Activated CD8-positive, alpha-beta memory T cell treated with anti-CD3 and anti-CD28 coated beads for 48 hours (primary cell): ENCODE results near the gene C14orf93.

Experiments
- DNase-seq, 3 experiments: peaks; one replicate each; pipeline ENCODE4 v3.0.0-alpha.2; 2020; ENCODE audit warnings: low read depth in 2 of 3, low spot score in 2 of 3

C14orf93 gene

DNA sequence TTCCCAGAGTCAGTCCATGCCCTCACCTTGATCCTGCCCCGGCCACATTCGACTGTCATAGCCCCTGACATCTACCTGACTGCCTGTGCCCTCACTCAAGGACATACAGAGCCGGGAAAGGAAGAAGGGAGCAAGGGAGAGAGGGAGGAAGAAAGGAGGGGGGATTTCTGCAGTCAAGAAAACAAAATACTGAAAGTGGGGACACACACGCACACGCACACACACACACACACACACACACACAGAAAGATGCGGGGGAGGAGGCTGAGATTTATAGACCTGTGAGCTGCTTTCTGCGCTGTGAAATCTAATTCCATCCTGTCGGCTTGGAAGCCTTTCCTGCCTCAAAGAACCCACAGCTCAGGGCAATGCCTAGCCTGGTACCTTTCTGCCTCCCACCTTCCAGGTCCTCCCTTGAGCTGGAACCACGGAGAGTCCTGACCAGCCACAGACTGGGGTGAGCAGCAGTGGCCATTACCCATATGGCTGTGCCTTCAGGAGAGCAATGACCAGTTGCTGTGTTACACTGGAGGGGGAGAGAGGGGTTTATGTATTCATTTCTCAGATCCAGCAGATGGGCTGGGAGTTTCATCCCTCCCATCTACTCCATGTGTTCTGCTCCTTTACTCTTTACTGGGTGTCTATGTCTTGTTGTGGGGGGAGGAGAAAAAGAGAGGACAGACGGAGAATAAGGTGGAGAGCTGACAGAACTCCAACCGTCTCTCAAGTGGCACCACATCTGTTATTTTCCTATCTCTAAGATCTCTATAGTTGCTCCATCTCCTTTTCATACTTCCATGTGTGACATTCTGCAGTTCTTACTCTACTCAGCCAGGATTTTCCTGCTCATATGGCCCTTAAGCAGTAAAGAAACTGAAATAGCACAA lies 12.9 kb downstream of the C14orf93 start:
- no peak for DNase-seq

- DNase-seq, result no peak
These were observed 13.9 kb downstream of the C14orf93 start for GRCh38 chr14:22995889-22996625.

GRCh38 chr14:22994762-22995275 lies 15.1 kb downstream of the C14orf93 start:
- no peak for DNase-seq

DNA sequence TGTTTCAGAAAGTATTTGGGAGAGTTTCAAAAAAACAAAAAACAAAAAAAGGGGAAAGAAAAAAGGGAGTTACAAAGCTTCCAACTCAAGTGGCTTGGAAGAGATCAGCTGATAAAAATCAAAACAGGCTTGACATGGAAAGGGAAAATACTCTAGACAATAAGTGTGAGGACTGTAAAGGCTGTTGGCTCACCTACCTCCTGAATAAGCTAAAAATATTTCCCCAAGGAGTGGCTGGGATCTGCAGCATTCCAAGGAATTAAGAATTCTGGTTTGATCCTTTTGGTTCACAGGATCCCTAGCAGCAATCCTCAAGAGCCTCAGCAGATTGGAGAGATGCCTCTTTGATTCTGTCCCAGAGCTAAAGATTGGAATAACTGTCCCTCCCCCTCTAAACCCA lies 16.4 kb downstream of the C14orf93 start:
- no peak for DNase-seq

GRCh38 chr14:22991852-22992251 lies 18.1 kb downstream of the C14orf93 start:
- DNase-seq, result no peak

GRCh38 chr14:22987291-22987690 lies 22.7 kb downstream of the C14orf93 start:
- DNase-seq, result no peak

GRCh38 chr14:22986508-22987054 lies 23.4 kb downstream of the C14orf93 start:
- DNase-seq, result peak; percentile 49 to 77 (median 74)

DNA sequence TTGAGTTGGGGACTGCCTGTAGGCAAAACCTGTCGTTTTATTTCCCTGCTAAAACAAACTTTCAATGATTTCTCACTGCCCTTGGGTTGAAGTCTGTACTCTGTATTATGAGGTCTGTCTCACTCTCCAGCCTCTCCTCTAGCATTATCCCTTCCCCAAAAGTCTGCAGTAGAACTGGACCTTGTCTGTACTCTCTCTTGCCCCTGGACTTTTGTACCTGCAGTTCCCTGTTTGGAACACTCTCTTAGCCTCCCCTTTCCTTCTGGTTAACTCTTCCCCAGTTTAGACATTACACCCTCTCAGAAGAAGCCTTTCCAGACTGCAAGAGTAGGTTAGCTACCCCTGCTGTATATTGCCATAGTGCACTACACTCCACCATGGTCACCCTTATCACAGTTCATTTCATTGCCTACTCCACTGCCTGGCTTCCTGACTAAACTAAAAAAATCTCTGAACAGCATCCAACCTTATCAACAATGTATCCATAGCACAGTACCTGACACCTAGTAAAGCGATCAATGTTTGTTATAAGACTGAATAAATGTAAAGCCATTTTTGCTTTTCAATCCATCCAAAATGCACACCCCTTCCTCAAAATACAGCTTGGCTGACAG lies 23.9 kb downstream of the C14orf93 start:
- DNase-seq, result no peak

DNA sequence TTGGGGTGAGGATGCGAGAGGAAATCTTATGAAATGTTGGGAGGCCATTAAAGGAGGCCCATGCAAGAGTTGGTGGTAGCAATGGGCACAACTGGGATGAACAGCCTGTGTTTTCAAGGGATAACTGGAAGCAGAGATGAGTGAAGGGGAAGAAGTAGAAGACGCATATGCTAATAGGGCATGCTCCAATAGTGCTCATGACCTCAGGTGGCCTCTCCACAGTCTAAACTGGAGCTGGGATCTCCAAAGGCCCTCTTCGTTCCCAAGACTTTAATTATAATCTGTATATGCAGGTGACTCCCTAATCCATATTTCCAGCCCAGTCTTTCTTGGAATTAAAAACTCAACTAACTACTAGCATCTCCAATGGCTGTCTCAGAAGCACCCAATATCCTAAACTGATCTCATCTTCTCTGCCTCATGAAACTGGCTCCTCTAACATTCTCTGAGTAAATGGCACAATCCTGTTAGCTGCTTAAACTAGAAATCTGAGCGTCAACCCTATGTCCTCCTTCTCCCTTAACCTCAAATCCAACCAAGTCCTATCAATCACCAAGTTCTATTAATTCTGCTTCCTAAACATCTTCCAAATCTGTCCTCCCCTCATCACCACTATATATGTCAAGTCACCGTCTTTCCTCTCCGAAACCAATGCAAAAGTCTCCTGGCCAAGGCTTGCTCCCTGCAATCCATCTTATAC lies 24.8 kb downstream of the C14orf93 start:
- DNase-seq, result no peak

DNA sequence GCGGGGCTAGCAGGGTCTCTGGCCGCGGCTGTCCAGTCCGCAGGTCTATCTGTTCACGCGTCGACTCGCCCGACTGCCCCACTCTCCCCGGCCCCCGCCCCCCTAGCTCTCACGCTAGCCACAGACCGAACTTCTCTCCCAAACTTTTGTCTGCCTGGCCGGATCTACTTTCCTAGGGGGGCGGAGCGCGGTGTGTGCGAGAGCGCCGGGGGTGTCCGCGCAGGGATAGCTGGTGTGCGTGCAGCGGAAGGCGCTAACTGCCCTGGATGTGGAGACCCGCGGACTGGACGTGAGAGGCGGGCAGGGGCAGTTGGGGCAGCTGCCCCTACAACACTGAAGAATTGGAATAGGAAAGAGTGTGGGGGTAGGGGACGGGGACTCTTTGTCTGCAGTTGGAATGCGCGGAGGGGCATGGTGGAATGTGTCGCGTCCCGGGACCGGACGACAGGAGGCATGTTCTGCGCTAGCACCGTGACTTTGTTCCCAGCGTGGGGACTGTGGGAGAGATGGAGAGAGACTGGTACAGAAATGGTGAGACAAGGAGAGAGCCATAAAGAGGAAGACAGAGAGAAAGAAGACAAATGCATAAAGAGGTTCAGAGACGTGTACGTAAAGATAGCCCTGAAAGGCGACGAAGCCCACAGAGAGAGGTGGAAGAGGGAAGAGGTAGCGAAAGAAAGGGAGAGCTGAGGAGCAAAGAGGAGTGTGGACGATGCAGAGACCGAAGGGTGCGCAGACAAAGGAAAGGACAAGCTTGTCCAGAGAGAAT lies 27.3 kb downstream of the C14orf93 start, which contains the start of gene AJUBA:
TSS of gene AJUBA (minus strand) at position 75 of the 769 bp plus-strand sequence. CDS start 285 bp downstream, outside the sequence.
- DNase-seq, result peak; percentile 42 to 59 (median 53)

DNA sequence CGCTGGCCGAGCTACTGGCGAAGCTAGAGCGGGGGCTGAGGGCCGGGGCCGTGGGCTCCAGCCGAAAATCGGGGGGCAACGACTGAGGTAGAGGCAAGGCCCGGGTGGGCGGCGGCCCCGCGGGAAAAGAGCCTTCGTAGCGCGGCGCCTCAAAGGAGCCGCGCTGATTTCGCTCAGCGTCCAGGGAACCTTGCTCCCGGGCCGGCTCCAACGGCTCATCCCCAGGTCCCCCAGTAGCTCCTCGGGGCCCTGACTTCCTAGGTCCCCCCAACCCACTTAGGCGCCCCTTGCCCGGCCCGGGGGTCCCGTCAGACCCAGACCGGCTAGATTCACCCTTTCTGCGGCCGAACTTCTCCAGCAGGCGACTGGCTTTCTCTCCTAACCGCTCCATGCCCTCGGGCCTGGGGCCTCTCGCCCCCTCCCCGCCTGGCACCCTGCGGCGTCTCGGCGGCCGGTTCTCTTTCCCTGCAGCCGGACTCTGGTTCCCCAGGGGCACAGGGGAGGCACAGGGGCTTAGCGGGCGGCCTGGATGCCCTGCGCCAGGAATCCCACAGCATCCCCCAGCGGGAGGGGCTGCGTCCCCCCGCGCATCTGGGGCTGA lies 28.0 kb downstream of the C14orf93 start:
- DNase-seq, result no peak

DNA sequence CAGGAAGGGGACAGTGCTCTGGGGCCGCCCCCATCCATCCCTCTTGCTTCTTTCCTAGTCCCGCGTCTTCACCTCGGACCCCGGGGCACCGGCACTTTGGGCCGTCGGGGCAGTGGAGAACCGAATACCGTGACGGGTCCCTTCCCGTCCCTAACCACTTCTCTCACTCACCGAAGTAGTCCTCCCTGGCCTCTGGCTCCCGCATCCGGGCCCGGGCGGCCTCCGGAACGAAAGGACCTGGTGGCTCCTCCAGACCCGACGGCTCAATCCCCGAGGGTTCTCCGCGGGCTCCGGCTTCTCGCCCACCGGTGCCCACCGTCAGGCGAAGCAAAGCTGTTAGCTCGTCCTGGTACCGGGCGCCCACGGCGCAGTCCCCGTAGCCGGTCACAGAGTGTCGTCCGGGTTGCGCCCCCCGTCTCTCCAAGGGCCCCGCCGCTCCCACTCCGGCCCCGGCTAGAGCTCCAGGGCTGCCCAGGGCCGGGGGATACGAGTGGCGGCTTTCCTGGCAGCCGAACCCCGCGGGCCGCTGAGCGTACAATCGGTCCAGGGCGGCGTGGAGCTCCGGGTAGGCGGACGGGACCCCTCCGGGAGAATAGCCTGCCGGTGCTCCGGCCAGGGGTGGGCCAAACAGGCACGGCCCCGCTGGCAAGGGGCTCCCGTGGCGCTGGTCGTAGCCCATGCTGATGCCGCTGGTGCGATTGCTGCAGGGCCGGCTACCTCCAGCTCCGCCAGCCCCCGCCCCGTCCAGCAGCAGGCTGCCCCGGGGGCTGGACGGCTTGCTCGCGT lies 28.7 kb downstream of the C14orf93 start:
- DNase-seq, result peak in 1 of 3 experiments; percentile 11

- no peak for DNase-seq
These were observed 29.3 kb downstream of the C14orf93 start for GRCh38 chr14:22980672-22981089.

DNA sequence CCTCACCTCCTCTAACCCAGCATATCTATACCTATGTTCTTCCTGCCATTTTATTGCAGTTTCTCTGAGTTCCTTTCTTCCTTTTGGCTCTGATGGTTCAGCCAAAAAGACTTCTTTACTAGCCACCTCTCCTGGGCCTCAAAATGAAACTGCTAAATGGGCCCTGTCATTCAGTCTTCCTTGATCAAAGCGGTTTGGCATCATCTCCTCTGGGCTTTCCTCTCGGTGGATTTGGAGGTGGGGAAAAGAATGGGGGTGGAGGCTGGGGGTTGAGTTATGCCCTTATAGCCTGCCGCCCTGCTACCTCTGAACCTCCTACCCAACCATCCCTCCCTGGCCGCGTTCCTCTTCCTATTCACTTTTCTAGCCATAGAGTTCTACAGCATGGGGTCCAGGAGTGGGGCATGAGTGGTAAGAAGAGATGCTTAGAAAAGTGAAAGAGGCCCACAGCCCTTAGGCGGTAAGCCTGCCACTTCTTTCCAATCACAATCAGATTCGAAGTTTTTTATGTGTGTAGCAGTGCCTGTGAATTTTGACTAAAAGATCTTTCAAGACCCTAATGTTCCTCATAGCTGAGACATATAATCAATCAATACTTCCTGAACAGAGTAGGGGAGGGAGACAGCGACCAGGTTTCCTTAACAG lies 30.1 kb downstream of the C14orf93 start:
- DNase-seq, result no peak

DNA sequence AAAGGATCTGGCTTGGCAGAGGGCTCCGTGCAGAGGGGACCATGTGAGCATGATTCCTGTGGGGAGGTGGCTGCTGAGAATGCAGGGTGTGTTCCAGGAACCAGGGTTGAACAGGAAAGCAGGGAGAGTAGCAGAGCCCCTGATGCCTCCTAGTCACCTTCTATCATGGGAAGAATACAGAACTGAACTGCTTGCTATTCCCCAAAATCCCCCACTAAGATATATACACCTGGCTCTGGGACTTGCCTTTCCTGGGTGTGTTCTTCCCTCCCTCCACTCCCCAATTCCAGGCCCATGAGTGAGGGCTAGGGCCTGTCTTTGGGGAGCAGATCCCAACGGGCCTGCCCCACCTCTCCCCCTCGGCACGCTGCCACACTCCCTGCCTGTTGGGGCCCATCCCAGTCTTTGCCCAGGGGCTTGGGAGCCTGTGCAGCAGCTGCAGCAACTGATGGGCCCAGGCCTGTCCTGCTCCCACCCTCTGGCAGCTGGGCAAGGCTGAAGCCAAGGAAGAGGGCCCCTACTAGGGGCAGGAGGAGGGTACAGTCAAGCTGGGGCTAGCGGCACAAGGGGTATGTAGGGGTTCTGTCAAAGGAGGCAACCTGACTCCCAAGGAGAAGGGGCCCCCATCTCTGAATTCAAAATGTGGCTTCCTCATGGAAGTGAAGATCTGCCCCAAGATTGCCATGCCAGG lies 30.8 kb downstream of the C14orf93 start:
- no peak for DNase-seq

GRCh38 chr14:22978487-22978837 lies 31.5 kb downstream of the C14orf93 start:
- DNase-seq, result no peak

- no peak for DNase-seq
These were observed 32.1 kb downstream of the C14orf93 start for GRCh38 chr14:22977684-22978486.
